ENCODE measurements around the gene KIF1A.
"Not testable (repeated sequence)": the region's sequence is repeated elsewhere in the genome, so short reads cannot be mapped to it uniquely, and the experiment has no call there.

The KIF1A gene

GRCh38 chr2:240856151-240856980 is 36.3 kb upstream of the KIF1A start:
- H3K27me3 ChIP-seq (ENCODE audit: insufficient read depth, low read length) = no peaks in the 10 kb centered on the region
- no peaks in the 10 kb centered on the region for H3K4me1 ChIP-seq (ENCODE audit: control insufficient read depth, insufficient read depth, low read length, unreplicated experiment)
- no peaks in the 10 kb centered on the region for H3K36me3 ChIP-seq (ENCODE audit: insufficient read depth, low read length)
- no peak overlapping the region for H2AFZ ChIP-seq (ENCODE audit: low read length, unreplicated experiment)
- H3K27ac ChIP-seq (ENCODE audit: low read depth, low read length) = no peak overlapping the region
- H3K79me2 ChIP-seq (ENCODE audit: control insufficient read depth, insufficient read depth, low read length, unreplicated experiment) = no peaks in the 10 kb centered on the region
- no peak overlapping the region for H3K4me3 ChIP-seq (ENCODE audit: low read depth, low read length)

DNA sequence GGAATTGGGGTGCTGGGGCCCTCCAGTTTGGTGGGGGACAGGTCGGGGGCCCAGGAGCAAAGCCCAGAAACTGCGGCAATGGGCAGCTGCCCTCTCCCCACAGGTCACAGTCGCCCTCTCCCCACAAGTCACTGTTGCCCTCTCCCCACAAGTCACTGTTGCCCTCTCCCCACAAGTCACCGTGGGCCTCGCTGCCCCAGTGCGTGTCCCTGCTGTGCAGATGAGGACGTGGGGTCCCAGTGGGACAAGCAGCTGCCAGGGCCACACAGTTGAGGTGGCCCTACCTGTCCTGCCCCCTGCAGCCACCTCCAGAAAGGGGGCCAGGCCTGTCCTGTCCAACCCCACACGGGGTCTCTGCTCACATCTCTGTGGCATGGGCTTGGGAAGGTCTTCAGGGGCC is 35.7 kb upstream of the KIF1A start:
- no peaks in the 10 kb centered on the region for H3K27me3 ChIP-seq (ENCODE audit: insufficient read depth, low read length)

DNA sequence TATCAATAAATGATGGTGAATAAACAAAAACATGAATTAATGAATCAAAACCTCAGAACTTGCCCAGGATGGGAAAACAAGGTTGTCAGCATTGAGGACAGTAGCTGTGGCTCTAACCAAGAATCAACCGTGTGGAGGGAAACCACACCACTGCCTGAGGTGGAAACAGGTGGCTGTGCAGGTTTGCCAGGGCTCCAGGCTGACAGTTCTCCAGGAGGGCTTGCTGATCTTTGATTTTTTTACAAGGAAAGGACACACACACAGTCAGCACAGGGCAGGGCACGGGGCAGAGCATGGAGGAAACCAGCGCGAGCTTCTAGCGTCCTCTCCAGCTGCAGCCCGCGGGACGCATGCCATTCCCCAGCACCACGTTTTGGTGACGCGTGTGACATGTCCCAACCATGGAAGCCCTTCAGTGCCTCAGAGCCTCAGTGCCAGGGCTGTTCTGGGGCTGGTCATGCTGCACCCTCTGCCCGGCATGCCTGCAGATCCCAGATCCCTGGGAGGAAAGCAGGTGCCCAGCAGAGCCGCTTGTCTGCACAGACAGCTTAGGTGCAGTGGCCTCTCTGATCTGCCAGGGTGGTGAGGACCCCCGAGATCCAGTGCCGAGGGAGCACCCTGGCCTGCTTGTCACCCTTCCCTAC is 32.8 kb upstream of the KIF1A start:
- no peaks in the 10 kb centered on the region for H3K4me1 ChIP-seq (ENCODE audit: control insufficient read depth, insufficient read depth, low read length, unreplicated experiment)
- no peaks in the 10 kb centered on the region for H3K27me3 ChIP-seq (ENCODE audit: insufficient read depth, low read length)
- no peaks in the 10 kb centered on the region for H3K79me2 ChIP-seq (ENCODE audit: control insufficient read depth, insufficient read depth, low read length, unreplicated experiment)
- no peak overlapping the region for H3K4me3 ChIP-seq (ENCODE audit: low read depth, low read length)
- no peak overlapping the region for H3K27ac ChIP-seq (ENCODE audit: low read depth, low read length)
- no peaks in the 10 kb centered on the region for H3K36me3 ChIP-seq (ENCODE audit: insufficient read depth, low read length)
- H2AFZ ChIP-seq (ENCODE audit: low read length, unreplicated experiment) = no peak overlapping the region

More for the DNA sequence above, 35.7 kb upstream of the KIF1A start:
- H3K79me2 ChIP-seq (ENCODE audit: control insufficient read depth, insufficient read depth, low read length, unreplicated experiment) = no peaks in the 10 kb centered on the region
- no peak overlapping the region for H3K27ac ChIP-seq (ENCODE audit: low read depth, low read length)
- no peaks in the 10 kb centered on the region for H3K36me3 ChIP-seq (ENCODE audit: insufficient read depth, low read length)
- H3K4me1 ChIP-seq (ENCODE audit: control insufficient read depth, insufficient read depth, low read length, unreplicated experiment) = no peaks in the 10 kb centered on the region
- H3K4me3 ChIP-seq (ENCODE audit: low read depth, low read length) = no peak overlapping the region
- no peak overlapping the region for H2AFZ ChIP-seq (ENCODE audit: low read length, unreplicated experiment)

DNA sequence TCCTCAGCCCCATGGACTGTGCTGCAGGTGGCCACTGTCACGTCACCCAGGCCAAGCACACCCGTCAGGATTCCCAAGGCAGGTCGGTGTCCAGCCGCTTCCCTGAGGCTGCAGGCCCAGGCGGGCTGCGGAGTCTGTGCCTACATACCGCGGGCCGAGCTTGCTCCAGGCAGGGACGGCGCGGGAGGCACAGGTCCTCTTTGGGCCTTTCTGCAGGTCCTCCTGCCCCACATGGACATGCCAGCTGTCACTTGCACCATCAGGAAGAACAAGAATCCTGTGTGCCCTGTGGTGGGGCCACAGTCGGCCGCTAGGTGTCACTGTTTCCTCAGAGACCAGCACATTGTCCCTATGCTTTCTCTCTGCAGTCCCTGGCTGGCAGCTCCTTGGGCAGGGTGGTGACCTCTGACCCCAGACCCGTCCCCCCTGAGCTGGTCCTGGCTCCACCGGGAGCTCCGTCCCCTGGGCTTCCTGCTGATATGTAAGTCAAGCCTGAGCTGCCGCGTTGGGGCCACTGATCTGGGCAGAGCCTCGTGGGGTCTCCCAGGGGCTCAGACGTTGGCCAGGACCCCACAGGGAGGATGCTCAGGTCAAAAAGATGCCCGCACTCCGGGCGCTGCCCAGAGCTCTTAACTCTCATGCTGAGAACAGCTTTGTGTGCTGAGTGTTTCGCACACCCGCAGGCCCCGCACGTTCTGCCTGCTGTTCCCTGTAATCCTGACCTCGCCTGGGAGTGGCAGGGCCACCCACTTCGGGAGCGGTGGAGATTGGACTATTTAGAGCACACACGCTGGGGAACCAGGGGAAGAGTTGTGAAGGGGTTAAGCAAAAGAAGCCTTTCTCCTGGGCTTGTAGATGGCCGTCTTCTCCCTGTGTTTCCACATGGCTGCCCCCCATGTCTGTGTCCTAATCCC is 31.3 kb upstream of the KIF1A start:
- Histone ChIP-seq H2AFZ (ENCODE audit: low read length, unreplicated experiment) (no peak overlapping the region), H3K27me3 (ENCODE audit: insufficient read depth, low read length) (no peaks in the 10 kb centered on the region), H3K27ac (ENCODE audit: low read depth, low read length) (no peak overlapping the region), H3K4me3 (ENCODE audit: low read depth, low read length) (no peak overlapping the region), H3K36me3 (ENCODE audit: insufficient read depth, low read length) (no peaks in the 10 kb centered on the region), H3K79me2 (ENCODE audit: control insufficient read depth, insufficient read depth, low read length, unreplicated experiment) (no peaks in the 10 kb centered on the region), H3K4me1 (ENCODE audit: control insufficient read depth, insufficient read depth, low read length, unreplicated experiment) (no peaks in the 10 kb centered on the region)

DNA sequence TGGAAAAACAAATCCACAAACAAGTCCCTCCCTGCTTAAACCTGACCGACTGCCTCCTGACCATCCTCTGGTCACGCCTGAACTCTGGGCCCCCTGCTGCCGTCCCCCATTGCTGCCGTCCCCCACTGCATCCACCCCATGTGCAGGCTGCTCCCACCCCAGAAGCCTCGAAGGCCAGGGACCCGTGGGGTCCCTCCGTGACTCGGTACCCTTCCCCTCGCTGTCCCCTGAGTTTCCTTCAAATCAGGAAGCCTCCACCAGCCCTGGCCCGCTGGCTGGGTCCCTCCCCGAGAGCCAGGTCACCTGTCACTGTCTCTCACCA is 30.7 kb upstream of the KIF1A start:
- Histone ChIP-seq H3K4me1 (ENCODE audit: control insufficient read depth, insufficient read depth, low read length, unreplicated experiment) (no peaks in the 10 kb centered on the region), H3K27ac (ENCODE audit: low read depth, low read length) (no peak overlapping the region), H3K36me3 (ENCODE audit: insufficient read depth, low read length) (no peaks in the 10 kb centered on the region), H3K79me2 (ENCODE audit: control insufficient read depth, insufficient read depth, low read length, unreplicated experiment) (no peaks in the 10 kb centered on the region), H3K27me3 (ENCODE audit: insufficient read depth, low read length) (no peaks in the 10 kb centered on the region), H3K4me3 (ENCODE audit: low read depth, low read length) (no peak overlapping the region), H2AFZ (ENCODE audit: low read length, unreplicated experiment) (no peak overlapping the region)

- H3K4me1 ChIP-seq (ENCODE audit: control insufficient read depth, insufficient read depth, low read length, unreplicated experiment) = no peaks in the 10 kb centered on the region
- H2AFZ ChIP-seq (ENCODE audit: low read length, unreplicated experiment) = no peak overlapping the region
- peaks cover 5% of the 10 kb centered on the region for H3K27me3 ChIP-seq (ENCODE audit: insufficient read depth, low read length)
- H3K79me2 ChIP-seq (ENCODE audit: control insufficient read depth, insufficient read depth, low read length, unreplicated experiment) = no peaks in the 10 kb centered on the region
- H3K36me3 ChIP-seq (ENCODE audit: insufficient read depth, low read length) = no peaks in the 10 kb centered on the region
- H3K4me3 ChIP-seq (ENCODE audit: low read depth, low read length) = no peak overlapping the region
- H3K27ac ChIP-seq (ENCODE audit: low read depth, low read length) = no peak overlapping the region
Observed at GRCh38 chr2:240850026-240850425, 30.0 kb upstream of the KIF1A start.

DNA sequence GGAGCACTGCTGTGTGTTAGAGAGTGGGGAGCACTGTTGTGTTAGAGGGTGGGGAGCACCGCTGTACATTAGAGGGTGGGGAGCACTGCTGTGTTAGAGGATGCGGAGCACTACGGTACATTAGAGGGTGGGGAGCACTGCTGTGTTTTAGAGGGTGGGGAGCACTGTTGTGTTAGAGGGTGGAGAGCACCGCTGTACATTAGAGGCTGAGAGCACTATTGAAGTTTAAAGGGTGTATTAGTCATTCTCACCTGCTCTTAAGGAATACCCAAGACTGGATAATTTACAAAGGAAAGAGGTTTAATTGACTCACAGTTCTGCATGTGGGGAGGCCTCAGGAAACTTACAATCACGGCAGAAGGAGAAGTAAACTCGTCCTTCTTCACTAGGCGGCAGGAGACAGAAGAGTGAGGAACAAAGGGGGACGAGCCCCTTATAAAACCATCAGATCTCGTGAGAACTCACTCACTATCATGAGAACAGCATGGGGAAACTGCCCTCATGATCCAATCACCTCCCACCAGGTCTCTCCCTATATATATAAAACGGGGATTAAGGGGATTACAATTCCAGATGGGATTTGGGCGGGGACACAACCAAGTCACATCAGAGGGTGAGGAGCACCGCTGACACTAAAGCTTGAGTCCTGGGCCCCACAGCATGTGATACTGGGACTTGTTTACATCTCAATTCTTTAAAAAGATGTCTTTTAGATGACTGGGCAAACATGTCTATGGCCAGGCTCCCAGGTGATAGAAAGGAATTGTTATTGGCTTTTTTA is 29.1 kb upstream of the KIF1A start:
- Histone ChIP-seq H3K27me3 (ENCODE audit: insufficient read depth, low read length) (peaks cover 14% of the 10 kb centered on the region), H3K36me3 (ENCODE audit: insufficient read depth, low read length) (no peaks in the 10 kb centered on the region), H3K79me2 (ENCODE audit: control insufficient read depth, insufficient read depth, low read length, unreplicated experiment) (no peaks in the 10 kb centered on the region), H3K4me1 (ENCODE audit: control insufficient read depth, insufficient read depth, low read length, unreplicated experiment) (no peaks in the 10 kb centered on the region), H3K27ac (ENCODE audit: low read depth, low read length) (no peak overlapping the region), H3K4me3 (ENCODE audit: low read depth, low read length) (no peak overlapping the region), H2AFZ (ENCODE audit: low read length, unreplicated experiment) (no peak overlapping the region)

GRCh38 chr2:240847817-240848216 is 27.8 kb upstream of the KIF1A start:
- H3K4me3 ChIP-seq (ENCODE audit: low read depth, low read length) = no peak overlapping the region
- peaks cover 21% of the 10 kb centered on the region for H3K27me3 ChIP-seq (ENCODE audit: insufficient read depth, low read length)
- no peak overlapping the region for H3K27ac ChIP-seq (ENCODE audit: low read depth, low read length)
- H3K79me2 ChIP-seq (ENCODE audit: control insufficient read depth, insufficient read depth, low read length, unreplicated experiment) = no peaks in the 10 kb centered on the region
- H3K36me3 ChIP-seq (ENCODE audit: insufficient read depth, low read length) = no peaks in the 10 kb centered on the region
- H3K4me1 ChIP-seq (ENCODE audit: control insufficient read depth, insufficient read depth, low read length, unreplicated experiment) = no peaks in the 10 kb centered on the region
- no peak overlapping the region for H2AFZ ChIP-seq (ENCODE audit: low read length, unreplicated experiment)

DNA sequence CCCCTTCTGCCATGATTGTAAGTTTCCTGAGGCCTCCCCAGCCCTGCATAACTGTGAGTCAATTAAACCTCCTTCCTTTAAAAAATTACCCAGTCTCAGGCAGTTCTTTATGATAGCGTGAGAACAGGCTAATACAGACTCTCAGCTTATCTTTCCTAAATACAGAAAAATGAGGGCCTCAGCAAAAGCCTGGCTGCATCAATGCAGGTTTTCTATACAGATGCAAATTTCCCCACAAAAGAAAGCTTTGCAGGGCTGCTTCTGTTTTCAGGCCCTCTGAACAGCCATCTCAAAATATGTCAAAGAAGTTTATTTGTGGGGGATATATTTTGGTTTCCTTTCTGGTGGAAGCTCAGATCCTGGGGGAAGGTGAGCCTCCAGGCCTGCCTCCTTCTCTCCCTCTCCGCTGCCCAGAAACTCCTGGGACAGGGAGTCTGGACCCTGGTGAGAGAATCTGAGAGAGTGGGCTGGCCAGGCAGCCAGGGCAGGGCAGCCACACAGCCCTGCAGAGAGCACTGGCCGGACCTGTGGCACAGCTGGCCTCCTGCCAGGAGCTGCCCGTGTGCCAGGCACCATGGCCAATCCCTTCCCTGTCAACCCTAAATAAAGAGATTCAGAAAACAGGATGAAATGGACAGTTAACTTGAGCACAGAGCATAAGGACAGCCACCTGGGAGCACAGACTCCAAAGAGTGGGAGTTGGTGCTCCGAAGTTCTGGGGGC is 27.0 kb upstream of the KIF1A start:
- Histone ChIP-seq H3K27ac (ENCODE audit: low read depth, low read length) (no peak overlapping the region), H2AFZ (ENCODE audit: low read length, unreplicated experiment) (no peak overlapping the region), H3K36me3 (ENCODE audit: insufficient read depth, low read length) (no peaks in the 10 kb centered on the region), H3K4me1 (ENCODE audit: control insufficient read depth, insufficient read depth, low read length, unreplicated experiment) (no peaks in the 10 kb centered on the region), H3K79me2 (ENCODE audit: control insufficient read depth, insufficient read depth, low read length, unreplicated experiment) (no peaks in the 10 kb centered on the region), H3K27me3 (ENCODE audit: insufficient read depth, low read length) (peaks cover 21% of the 10 kb centered on the region), H3K4me3 (ENCODE audit: low read depth, low read length) (no peak overlapping the region)

DNA sequence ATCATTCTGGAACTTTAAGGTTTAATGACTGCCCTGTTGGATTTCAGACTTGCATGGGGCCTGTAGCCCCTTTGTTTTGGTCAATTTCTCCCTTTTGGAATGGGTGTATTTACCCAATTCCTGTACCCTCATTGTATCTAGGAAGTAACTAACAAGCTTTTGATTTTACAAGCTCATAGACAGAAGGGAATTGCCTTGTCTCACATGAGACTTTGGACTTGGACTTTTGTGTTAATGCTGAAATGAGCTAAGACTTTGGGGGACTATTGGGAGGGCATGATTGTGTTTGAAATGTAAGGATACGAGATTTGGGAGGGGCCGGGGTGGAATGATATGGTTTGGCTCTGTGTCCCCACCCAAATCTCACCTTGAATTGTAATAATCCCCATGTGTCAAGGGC is 26.3 kb upstream of the KIF1A start:
- not testable (repeated sequence) for H3K79me2 ChIP-seq (ENCODE audit: control insufficient read depth, insufficient read depth, low read length, unreplicated experiment); H3K27ac ChIP-seq (ENCODE audit: low read depth, low read length); H3K4me3 ChIP-seq (ENCODE audit: low read depth, low read length); H3K36me3 ChIP-seq (ENCODE audit: insufficient read depth, low read length); H2AFZ ChIP-seq (ENCODE audit: low read length, unreplicated experiment); H3K4me1 ChIP-seq (ENCODE audit: control insufficient read depth, insufficient read depth, low read length, unreplicated experiment)
- H3K27me3 ChIP-seq (ENCODE audit: insufficient read depth, low read length) = peaks cover 22% of the 10 kb centered on the region

Measured in ACC112 (cell line).